Measurements from ENCODE around the gene HNRNPL.

The HNRNPL gene

DNA sequence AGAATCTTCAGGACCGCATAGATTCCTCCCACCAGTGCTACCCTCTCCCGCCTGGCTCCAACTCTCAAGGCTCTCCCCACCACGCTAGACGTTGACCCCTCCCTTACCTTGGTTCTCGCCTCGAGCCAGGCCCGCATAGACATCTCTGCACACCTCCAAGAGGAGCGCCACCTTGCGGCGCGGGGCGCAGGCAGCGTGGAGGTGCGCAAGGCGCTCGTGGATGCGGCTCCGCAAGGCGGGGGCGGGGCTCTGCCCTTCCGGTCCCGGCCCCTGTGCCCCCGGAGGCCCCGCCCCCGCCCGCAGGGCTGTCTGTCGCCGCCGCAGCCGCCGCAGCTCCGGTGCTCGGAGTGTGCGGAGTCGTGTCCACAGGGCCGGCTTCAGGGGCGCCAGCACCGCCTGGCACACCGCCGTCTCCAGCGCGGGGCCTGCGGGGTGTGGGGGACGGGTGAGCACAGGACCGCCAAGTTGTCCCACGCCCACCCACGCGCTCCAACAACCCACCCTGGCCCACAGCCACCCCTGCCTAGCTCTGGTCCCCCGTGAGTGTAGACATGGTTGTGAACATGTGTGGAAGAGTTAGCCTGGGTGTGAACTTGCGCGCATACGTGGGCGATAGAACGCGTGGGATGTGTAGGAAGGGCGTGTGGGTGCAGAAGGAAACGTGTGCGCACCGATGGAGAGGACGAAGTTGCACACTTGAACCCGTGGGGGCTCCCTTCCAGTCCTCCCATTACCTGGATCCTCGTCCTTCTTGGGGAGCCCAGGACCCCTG, 20.2 kb upstream of the HNRNPL start:
- Histone ChIP-seq H3K9me2 (replicated peaks; ENCODE audit: low read depth, low read length) (no peaks in the 10 kb centered on the region), H3K9ac (ENCODE audit: low read depth, low read length, poor library complexity, severe bottlenecking) (peak overlapping the region; percentile 64), H3K36me3 (ENCODE audit: insufficient read depth, low read length) (no peaks in the 10 kb centered on the region), H3K27me3 (ENCODE audit: insufficient read depth, low read length, poor library complexity, severe bottlenecking) (no peaks in the 10 kb centered on the region), H3F3A (ENCODE audit: low read depth) (no peaks in the 10 kb centered on the region), H4K20me1 (ENCODE audit: insufficient read depth, low read length, poor library complexity, severe bottlenecking) (no peaks in the 10 kb centered on the region), H3K4me1 (ENCODE audit: insufficient read depth, low read length, poor library complexity, severe bottlenecking) (peaks cover 5% of the 10 kb centered on the region), H2AFZ (ENCODE audit: low read length) (0 out of 2 replicates have a peak overlapping the region, but pooled peaks have one; percentile 56), H3K4me3 (ENCODE audit: low read length, poor library complexity, severe bottlenecking) (peak overlapping the region; percentile 68), H3K4me2 (ENCODE audit: low read depth, low read length, poor library complexity, severe bottlenecking) (peak overlapping the region; percentile 72), H3K79me2 (ENCODE audit: insufficient read depth, low read length) (no peaks in the 10 kb centered on the region), H3K9me3 (ENCODE audit: insufficient read depth, low read depth, low read length) (no peaks in the 10 kb centered on the region)
- TF ChIP-seq EZH2phosphoT487 (IDR thresholded peaks at IDR 0.05; ENCODE audit: borderline replicate concordance) = no peak
- TF ChIP-seq, protein P1, sequence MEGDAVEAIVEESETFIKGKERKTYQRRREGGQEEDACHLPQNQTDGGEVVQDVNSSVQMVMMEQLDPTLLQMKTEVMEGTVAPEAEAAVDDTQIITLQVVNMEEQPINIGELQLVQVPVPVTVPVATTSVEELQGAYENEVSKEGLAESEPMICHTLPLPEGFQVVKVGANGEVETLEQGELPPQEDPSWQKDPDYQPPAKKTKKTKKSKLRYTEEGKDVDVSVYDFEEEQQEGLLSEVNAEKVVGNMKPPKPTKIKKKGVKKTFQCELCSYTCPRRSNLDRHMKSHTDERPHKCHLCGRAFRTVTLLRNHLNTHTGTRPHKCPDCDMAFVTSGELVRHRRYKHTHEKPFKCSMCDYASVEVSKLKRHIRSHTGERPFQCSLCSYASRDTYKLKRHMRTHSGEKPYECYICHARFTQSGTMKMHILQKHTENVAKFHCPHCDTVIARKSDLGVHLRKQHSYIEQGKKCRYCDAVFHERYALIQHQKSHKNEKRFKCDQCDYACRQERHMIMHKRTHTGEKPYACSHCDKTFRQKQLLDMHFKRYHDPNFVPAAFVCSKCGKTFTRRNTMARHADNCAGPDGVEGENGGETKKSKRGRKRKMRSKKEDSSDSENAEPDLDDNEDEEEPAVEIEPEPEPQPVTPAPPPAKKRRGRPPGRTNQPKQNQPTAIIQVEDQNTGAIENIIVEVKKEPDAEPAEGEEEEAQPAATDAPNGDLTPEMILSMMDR (conservative IDR thresholded peaks at IDR 0.05; ENCODE audit: low read length) = peak; percentile 56

DNA sequence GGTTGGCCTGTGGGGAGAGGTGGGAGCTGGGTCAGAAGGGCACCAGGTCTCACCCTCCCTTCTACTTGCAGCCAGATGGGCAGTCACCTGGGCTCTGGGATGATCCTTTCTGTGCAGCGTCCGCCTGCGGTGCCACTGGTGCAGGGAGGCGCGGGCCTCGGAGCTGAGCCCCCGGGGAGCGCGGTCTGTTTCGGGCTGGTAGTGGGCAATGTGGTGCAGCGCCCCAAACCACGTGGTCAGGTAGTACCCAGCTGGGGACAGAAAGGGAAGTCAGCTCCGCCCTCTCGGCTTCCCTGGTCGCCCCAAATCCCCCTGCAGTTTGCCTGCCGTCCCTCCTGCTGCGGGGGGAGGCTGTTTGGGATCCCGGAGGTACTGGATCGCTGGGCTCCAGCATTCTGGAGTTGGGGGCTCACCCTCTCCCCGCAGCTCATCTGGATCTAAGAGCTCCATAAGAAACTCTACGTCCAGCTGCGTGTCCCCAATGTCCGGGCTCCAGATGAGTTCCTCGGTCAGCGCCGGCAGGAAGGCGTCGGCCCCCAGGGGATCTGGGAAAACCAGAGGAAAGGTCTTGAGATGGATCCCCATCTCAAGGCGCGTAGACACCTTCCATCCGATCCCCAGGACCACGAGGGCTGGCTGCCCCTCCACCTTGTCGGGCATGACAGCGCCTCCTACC, 19.5 kb upstream of the HNRNPL start:
- no peaks in the 10 kb centered on the region for H3K9me2 ChIP-seq (replicated peaks; ENCODE audit: low read depth, low read length)
- H3K4me3 ChIP-seq (ENCODE audit: low read length, poor library complexity, severe bottlenecking) = peak overlapping the region; percentile 68
- H3K4me2 ChIP-seq (ENCODE audit: low read depth, low read length, poor library complexity, severe bottlenecking) = peak overlapping the region; percentile 72
- 0 out of 2 replicates have a peak overlapping the region, but pooled peaks have one; percentile 56 for H2AFZ ChIP-seq (ENCODE audit: low read length)
- no peaks in the 10 kb centered on the region for H3K27me3 ChIP-seq (ENCODE audit: insufficient read depth, low read length, poor library complexity, severe bottlenecking)
- no peaks in the 10 kb centered on the region for H3K79me2 ChIP-seq (ENCODE audit: insufficient read depth, low read length)
- H3K4me1 ChIP-seq (ENCODE audit: insufficient read depth, low read length, poor library complexity, severe bottlenecking) = peaks cover 12% of the 10 kb centered on the region
- no peaks in the 10 kb centered on the region for H4K20me1 ChIP-seq (ENCODE audit: insufficient read depth, low read length, poor library complexity, severe bottlenecking)
- no peaks in the 10 kb centered on the region for H3K36me3 ChIP-seq (ENCODE audit: insufficient read depth, low read length)
- no peaks in the 10 kb centered on the region for H3F3A ChIP-seq (ENCODE audit: low read depth)
- peak overlapping the region; percentile 64 for H3K9ac ChIP-seq (ENCODE audit: low read depth, low read length, poor library complexity, severe bottlenecking)
- no peaks in the 10 kb centered on the region for H3K9me3 ChIP-seq (ENCODE audit: insufficient read depth, low read depth, low read length)
- no peak for TF ChIP-seq EZH2phosphoT487 (IDR thresholded peaks at IDR 0.05; ENCODE audit: borderline replicate concordance)
- TF ChIP-seq, protein P1 (conservative IDR thresholded peaks at IDR 0.05; ENCODE audit: low read length) = no peak

DNA sequence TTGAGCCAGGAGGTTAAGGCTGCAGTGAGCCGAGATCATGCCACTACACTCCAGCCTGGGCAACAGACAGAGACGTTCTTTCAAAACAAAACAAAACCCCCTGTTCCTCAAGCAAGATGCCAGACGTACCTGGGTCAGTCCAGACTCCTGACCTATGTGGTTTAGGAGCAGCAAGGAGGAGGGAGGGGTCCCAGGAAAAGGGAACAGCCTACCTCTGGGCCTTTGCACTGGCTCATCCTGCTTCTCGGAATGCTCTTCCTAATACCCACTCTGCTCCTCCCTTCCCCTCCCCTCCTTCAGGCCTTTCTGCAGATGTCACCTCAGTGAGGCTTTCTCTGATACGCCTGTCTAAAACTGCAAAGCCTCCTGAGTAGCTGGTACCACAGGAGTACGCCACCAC, 18.8 kb upstream of the HNRNPL start:
- H3K9ac ChIP-seq (ENCODE audit: low read depth, low read length, poor library complexity, severe bottlenecking) = peak overlapping the region; percentile 64
- no peak overlapping the region for H2AFZ ChIP-seq (ENCODE audit: low read length)
- H3K4me1 ChIP-seq (ENCODE audit: insufficient read depth, low read length, poor library complexity, severe bottlenecking) = peaks cover 13% of the 10 kb centered on the region
- no peaks in the 10 kb centered on the region for H3K9me3 ChIP-seq (ENCODE audit: insufficient read depth, low read depth, low read length)
- no peaks in the 10 kb centered on the region for H3F3A ChIP-seq (ENCODE audit: low read depth)
- no peaks in the 10 kb centered on the region for H3K27me3 ChIP-seq (ENCODE audit: insufficient read depth, low read length, poor library complexity, severe bottlenecking)
- no peak for TF ChIP-seq EZH2phosphoT487 (IDR thresholded peaks at IDR 0.05; ENCODE audit: borderline replicate concordance)
- TF ChIP-seq, protein P1 (conservative IDR thresholded peaks at IDR 0.05; ENCODE audit: low read length) = no peak
- no peak overlapping the region for H3K4me2 ChIP-seq (ENCODE audit: low read depth, low read length, poor library complexity, severe bottlenecking)
- H3K79me2 ChIP-seq (ENCODE audit: insufficient read depth, low read length) = no peaks in the 10 kb centered on the region
- H3K4me3 ChIP-seq (ENCODE audit: low read length, poor library complexity, severe bottlenecking) = no peak overlapping the region
- H3K9me2 ChIP-seq (replicated peaks; ENCODE audit: low read depth, low read length) = no peaks in the 10 kb centered on the region
- no peaks in the 10 kb centered on the region for H3K36me3 ChIP-seq (ENCODE audit: insufficient read depth, low read length)
- no peaks in the 10 kb centered on the region for H4K20me1 ChIP-seq (ENCODE audit: insufficient read depth, low read length, poor library complexity, severe bottlenecking)

All from Loucy (cell line).